Keratinocyte (primary cell): ENCODE results near the gene RUVBL2. TPM values are rescaled to one million over a fixed set of nuclear protein-coding genes. Genes with fewer than 3 reads are reported as not detected.

Source experiments
- DNase-seq: peaks from one replicate; pipeline ENCODE4 v3.0.0-alpha.2; 2011; ENCODE audit warnings: low read depth, missing footprints, low spot score
- FAIRE-seq: peaks from 2 replicates; lab custom pipeline; 2011; peaks lifted over from hg19 to GRCh38; lab: Jason Lieb, UNC
- H2AFZ ChIP-seq: 2 replicates; pipeline ENCODE4 v1.6.0; 2012; ENCODE audit warnings: low read length, control low read depth, inconsistent platforms; ENCODE audit not compliant: control insufficient read depth
- H3K27ac ChIP-seq: 2 replicates; pipeline ENCODE4 v1.5.1; 2011; ENCODE audit warnings: low read length; ENCODE audit not compliant: control insufficient read depth, insufficient read depth
- H3K27me3 ChIP-seq: 3 replicates; pipeline ENCODE4 v1.6.0; 2011; ENCODE audit warnings: low read length; ENCODE audit not compliant: control insufficient read depth, insufficient read depth; ENCODE audit errors: extremely low read depth
- H3K36me3 ChIP-seq, 2 experiments: 2 replicates in 1 of 2; 3 replicates in 1 of 2; pipeline ENCODE4 v1.5.1; 2011; ENCODE audit warnings: low read length in 2 of 2, mild to moderate bottlenecking in 1 of 2; ENCODE audit not compliant: control insufficient read depth in 2 of 2, insufficient read depth in 2 of 2; ENCODE audit errors: extremely low read depth in 1 of 2
- H3K4me1 ChIP-seq: 3 replicates; pipeline ENCODE4 v1.5.1; 2011; ENCODE audit warnings: low read length; ENCODE audit not compliant: control insufficient read depth, insufficient read depth; ENCODE audit errors: extremely low read depth
- H3K4me2 ChIP-seq: 3 replicates; pipeline ENCODE4 v1.6.0; 2011; ENCODE audit warnings: low read depth, low read length; ENCODE audit not compliant: control insufficient read depth, insufficient read depth; ENCODE audit errors: extremely low read depth
- H3K4me3 ChIP-seq, 3 experiments: fragments of 200-600 bp in 1 of 3; sonication (generic) in 1 of 3; 2 replicates in 2 of 3; 3 replicates in 1 of 3; pipeline ENCODE4 v1.5.1; 2011 to 2016; ENCODE audit warnings: low read length in 3 of 3, mild to moderate bottlenecking in 3 of 3, control low read depth in 2 of 3, inconsistent platforms in 1 of 3, low read depth in 1 of 3, mixed read lengths in 1 of 3, mixed run types in 1 of 3, moderate library complexity in 1 of 3; ENCODE audit not compliant: control insufficient read depth in 2 of 3, insufficient read depth in 2 of 3; ENCODE audit errors: extremely low read depth in 1 of 3
- H3K79me2 ChIP-seq: 2 replicates; pipeline ENCODE4 v1.6.0; 2012; ENCODE audit warnings: low read length; ENCODE audit not compliant: control insufficient read depth, insufficient read depth
- H3K9ac ChIP-seq: 3 replicates; pipeline ENCODE4 v1.6.0; 2011; ENCODE audit warnings: low read length; ENCODE audit not compliant: control insufficient read depth, insufficient read depth; ENCODE audit errors: extremely low read depth
- H3K9me1 ChIP-seq: 3 replicates; pipeline ENCODE4 v1.6.0; 2011; ENCODE audit warnings: low read length; ENCODE audit not compliant: control insufficient read depth, insufficient read depth; ENCODE audit errors: extremely low read depth
- H3K9me3 ChIP-seq: 2 replicates; pipeline ENCODE4 v1.5.1; 2012; ENCODE audit warnings: low read depth, low read length; ENCODE audit not compliant: control insufficient read depth
- H4K20me1 ChIP-seq: 3 replicates; pipeline ENCODE4 v1.6.0; 2011; ENCODE audit warnings: low read length; ENCODE audit not compliant: control insufficient read depth, insufficient read depth; ENCODE audit errors: extremely low read depth
- EZH2 ChIP-seq: IDR thresholded peaks from one replicate; pipeline ENCODE4 v1.6.1; 2012; ENCODE audit warnings: inconsistent platforms, mild to moderate bottlenecking, low read length, moderate library complexity
- dilution Hi-C: fragments of 300-500 bp; cut with MboI; formaldehyde crosslinking; loops from one replicate; pipeline ENCODE4 v1.7.0; 2020; ENCODE audit warnings: low sequenced_read_pairs; ENCODE audit not compliant: extremely low pct_ligation_motif_present
- polyA plus RNA-seq, 5 experiments: library from polyadenylated mRNA; depleted of rRNA in 3 of 5; stranded (reverse) in 3 of 5; stranded (forward) in 1 of 5; unstranded in 1 of 5; fragments of >200 nt; gene quantifications; 1 replicate in 1 of 5; 2 replicates in 3 of 5; 3 replicates in 1 of 5; pipeline versions ENCODE4 v1.2.1 to v1.2.3, GENCODE V29; 2011 to 2012; ENCODE audit warnings: missing spikeins in 2 of 5, low read depth in 1 of 5, low replicate concordance in 1 of 5
- TF ChIP-seq, protein P1 (sequence below), 3 experiments: IDR thresholded peaks in 1 of 3; conservative IDR thresholded peaks in 1 of 3; optimal IDR thresholded peaks in 1 of 3; 2 replicates in 2 of 3; 3 replicates in 1 of 3; pipeline versions ENCODE3 to v1.5.1; 2011; ENCODE audit warnings: low read length in 3 of 3, mild to moderate bottlenecking in 3 of 3, moderate library complexity in 2 of 3, control low read depth in 1 of 3, inconsistent platforms in 1 of 3; ENCODE audit not compliant: insufficient read depth in 2 of 3; ENCODE audit errors: extremely low read depth in 1 of 3

The RUVBL2 gene
- polyA plus RNA-seq, 1 donor (not counting 4 experiments of a cell fraction or from before 2014, with no cell fraction given): 126 TPM

DNA sequence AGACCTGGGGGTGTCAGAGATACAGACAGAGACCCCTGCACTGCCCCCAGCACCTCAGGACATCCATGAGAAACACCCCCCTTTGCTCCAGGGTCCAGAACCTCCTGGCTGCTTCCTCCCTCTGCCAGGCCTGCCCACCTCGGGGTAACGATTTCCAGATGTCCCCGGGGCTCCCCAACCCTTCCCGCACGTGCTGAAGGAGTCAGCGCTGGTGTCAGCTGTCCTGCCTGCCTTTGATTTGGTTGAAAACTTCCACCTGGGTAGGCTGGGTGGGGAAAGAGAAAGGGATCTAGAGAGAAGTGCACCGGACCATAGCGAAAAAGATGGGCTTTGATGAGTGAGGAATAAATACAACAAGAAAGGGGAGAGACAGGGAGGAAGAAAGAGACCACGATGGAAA, 65.4 kb downstream of the RUVBL2 start:
- no peak overlapping the region for H3K9ac ChIP-seq
- dilution Hi-C loops: no loop called here
- no peak overlapping the region for H3K4me2 ChIP-seq
- no peaks in the 10 kb centered on the region for H3K27me3 ChIP-seq
- H4K20me1 ChIP-seq: no peaks in the 10 kb centered on the region
- DNase-seq: no peak
- no peak overlapping the region for H3K27ac ChIP-seq
- no peak overlapping the region for H3K4me3 ChIP-seq
- FAIRE-seq: no peak
- no peaks in the 10 kb centered on the region for H3K9me3 ChIP-seq
- TF ChIP-seq EZH2: no peak
- TF ChIP-seq, protein P1, sequence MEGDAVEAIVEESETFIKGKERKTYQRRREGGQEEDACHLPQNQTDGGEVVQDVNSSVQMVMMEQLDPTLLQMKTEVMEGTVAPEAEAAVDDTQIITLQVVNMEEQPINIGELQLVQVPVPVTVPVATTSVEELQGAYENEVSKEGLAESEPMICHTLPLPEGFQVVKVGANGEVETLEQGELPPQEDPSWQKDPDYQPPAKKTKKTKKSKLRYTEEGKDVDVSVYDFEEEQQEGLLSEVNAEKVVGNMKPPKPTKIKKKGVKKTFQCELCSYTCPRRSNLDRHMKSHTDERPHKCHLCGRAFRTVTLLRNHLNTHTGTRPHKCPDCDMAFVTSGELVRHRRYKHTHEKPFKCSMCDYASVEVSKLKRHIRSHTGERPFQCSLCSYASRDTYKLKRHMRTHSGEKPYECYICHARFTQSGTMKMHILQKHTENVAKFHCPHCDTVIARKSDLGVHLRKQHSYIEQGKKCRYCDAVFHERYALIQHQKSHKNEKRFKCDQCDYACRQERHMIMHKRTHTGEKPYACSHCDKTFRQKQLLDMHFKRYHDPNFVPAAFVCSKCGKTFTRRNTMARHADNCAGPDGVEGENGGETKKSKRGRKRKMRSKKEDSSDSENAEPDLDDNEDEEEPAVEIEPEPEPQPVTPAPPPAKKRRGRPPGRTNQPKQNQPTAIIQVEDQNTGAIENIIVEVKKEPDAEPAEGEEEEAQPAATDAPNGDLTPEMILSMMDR (optimal IDR thresholded peaks at IDR 0.05 in 1 of 3, IDR thresholded peaks at IDR 0.05 in 1 of 3, conservative IDR thresholded peaks at IDR 0.05 in 1 of 3; ENCODE audit: extremely low read depth in 1 of 3, insufficient read depth in 2 of 3, low read length in 3 of 3): no peak
- H3K79me2 ChIP-seq: no peaks in the 10 kb centered on the region
- H2AFZ ChIP-seq: no peak overlapping the region
- H3K4me1 ChIP-seq: peaks cover 21% of the 10 kb centered on the region
- peaks cover 2% of the 10 kb centered on the region for H3K9me1 ChIP-seq
- H3K36me3 ChIP-seq: peaks cover 3 to 4% of the 10 kb centered on the region in 2 experiments

DNA sequence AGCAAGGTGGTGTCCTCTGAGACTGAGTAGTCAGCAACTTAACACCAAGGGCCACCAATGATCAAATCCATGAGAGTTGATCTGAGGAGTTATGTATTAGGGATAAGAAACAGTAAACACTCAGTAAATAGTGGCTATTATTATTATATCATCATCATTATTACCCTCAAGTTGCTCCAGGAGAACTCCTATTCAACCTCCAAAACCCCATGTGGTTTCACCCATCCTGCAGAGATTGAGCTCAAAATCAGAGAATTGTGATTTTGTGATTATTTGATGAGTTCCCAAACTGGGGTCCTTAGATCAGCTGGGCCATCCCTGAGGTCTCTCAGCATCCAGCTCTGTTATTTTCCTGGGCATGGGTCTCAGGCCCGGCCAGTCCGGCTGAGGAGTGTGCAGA, 67.3 kb downstream of the RUVBL2 start:
- Histone ChIP-seq H3K9ac (no peak overlapping the region), H3K9me3 (no peaks in the 10 kb centered on the region), H3K4me2 (no peak overlapping the region), H3K79me2 (no peaks in the 10 kb centered on the region), H3K36me3 (peaks cover 3 to 4% of the 10 kb centered on the region in 2 experiments), H3K4me1 (peaks cover 26% of the 10 kb centered on the region), H4K20me1 (no peaks in the 10 kb centered on the region), H3K4me3 (no peak overlapping the region), H3K27ac (no peak overlapping the region), H3K27me3 (peaks cover 2% of the 10 kb centered on the region), H3K9me1 (peaks cover 2% of the 10 kb centered on the region), H2AFZ (no peak overlapping the region)
- TF ChIP-seq, protein P1 (optimal IDR thresholded peaks at IDR 0.05 in 1 of 3, IDR thresholded peaks at IDR 0.05 in 1 of 3, conservative IDR thresholded peaks at IDR 0.05 in 1 of 3; ENCODE audit: extremely low read depth in 1 of 3, insufficient read depth in 2 of 3, low read length in 3 of 3): no peak
- TF ChIP-seq EZH2: no peak
- DNase-seq (no peak), FAIRE-seq (no peak)
- dilution Hi-C loops: no loop called here
